HG03457 (cell line): ENCODE results near the gene CHRNB1.

ENCODE experiments used
- ATAC-seq: cut with Tn5 transposase; IDR thresholded peaks from one replicate; pipeline ENCODE4 v1.9.1; 2021; ENCODE audit warnings: moderate number of reproducible peaks; ENCODE audit not compliant: unreplicated experiment

Gene CHRNB1

DNA sequence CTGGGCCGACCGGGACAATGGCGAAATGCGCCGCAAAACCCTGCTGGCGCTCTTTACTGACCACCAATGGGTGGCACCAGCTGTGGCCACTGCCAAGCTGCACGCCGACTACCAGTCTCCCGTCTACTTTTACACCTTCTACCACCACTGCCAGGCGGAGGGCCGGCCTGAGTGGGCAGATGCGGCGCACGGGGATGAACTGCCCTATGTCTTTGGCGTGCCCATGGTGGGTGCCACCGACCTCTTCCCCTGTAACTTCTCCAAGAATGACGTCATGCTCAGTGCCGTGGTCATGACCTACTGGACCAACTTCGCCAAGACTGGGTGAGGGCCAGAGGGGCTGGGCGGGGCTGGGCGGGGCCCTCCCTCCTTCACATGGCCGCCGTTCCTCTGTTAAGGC lies 29.1 kb upstream of the CHRNB1 start:
- ATAC-seq: no peak

DNA sequence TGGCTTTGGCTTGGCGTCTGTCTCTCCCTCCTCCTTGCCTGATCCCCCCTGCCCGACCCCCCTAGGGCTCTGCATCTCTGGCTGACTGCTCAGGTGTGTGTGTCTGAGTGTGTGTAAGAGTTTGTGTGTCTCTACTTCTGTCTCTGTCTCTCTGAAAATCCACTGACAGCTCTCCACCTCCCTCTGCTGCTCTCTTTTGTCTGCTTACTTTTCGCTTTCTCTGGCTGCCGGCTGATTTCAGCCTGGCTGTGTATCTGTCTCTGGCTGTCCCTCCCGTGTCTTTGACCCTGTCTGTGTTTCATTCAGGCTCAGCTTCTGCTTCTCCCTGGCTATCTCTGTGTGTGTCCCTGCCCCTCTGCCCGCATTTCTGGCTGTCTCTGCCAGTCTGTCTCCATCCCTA lies 28.5 kb upstream of the CHRNB1 start:
- no peak for ATAC-seq

DNA sequence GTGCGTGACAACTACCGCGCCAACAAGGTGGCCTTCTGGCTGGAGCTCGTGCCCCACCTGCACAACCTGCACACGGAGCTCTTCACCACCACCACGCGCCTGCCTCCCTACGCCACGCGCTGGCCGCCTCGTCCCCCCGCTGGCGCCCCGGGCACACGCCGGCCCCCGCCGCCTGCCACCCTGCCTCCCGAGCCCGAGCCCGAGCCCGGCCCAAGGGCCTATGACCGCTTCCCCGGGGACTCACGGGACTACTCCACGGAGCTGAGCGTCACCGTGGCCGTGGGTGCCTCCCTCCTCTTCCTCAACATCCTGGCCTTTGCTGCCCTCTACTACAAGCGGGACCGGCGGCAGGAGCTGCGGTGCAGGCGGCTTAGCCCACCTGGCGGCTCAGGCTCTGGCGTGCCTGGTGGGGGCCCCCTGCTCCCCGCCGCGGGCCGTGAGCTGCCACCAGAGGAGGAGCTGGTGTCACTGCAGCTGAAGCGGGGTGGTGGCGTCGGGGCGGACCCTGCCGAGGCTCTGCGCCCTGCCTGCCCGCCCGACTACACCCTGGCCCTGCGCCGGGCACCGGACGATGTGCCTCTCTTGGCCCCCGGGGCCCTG lies 27.7 kb upstream of the CHRNB1 start:
- ATAC-seq: no peak

DNA sequence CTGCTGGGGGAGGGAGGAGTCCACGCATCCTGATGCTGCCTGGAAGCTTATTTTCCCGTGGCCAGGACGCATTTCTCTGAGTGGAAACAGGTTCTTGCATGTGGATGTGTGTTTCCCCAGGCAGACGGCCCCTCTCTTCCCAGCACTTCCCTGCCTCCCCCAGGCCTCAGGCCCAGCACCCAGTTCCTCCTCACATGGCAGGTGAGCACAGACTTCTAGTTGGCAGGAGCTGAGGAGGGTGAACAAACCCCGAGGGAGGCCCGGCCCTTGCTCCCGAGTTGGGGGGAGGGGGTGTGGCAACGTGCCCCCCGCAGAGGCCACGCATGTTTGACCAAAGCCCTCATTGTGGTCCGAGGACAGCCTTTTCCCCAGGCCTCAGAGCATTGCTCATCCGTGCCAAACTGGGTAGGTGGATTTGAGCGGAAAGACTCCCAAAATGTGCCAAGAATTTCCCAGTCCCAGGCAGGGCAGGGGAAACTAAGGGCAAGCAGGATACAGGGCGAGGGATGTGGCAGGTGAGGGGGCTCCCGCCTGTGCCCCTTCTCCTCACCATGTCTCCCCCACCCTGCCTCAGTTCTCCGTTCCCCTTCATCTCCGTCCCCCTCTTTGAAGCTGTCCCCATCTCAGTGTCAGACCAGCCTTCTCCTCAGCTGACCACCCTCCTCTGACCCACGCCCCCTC lies 26.2 kb upstream of the CHRNB1 start:
- ATAC-seq: no peak

DNA sequence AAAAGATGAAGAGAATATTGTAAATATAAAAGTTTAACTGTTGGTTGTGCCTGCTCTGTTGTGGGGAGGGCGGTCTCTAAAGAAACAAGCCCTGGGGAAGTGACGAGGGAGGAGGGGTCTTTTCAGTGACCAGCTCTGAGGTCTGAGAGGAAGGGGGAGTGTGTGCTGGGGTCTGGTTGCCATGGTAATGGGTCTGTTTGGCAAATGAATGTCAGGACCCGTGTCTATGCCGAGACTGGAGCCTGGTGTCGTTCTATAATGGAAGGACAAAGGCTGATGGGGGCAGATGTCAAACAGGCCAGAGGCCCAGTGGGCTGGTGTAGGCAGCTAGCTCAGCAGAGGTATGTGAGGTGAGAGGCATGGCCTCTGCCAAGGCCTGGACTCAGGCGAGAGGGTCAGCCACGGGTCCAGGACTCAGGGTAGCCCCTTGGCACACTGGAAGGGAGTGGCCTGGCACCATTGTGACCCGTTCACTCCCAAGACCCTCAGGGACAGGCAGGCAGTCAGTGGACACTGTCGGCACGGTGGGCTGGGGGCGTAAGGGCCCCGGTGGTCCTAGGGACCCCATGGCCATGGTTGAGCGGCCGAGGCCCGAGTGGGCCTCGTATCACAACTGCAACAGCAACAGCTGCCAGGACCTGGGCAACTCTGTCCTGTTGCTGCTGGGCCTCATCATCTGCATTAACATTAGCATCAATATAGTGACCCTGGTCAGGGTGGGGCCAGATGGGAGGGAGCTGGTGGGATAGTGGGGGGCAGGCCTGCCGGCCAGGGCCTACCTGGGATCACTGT lies 24.8 kb upstream of the CHRNB1 start, which contains the start of gene SPEM1:
Gene SPEM1, plus strand, starts transcription at position 506 of the 792 bp plus-strand sequence. Its CDS starts 61 bp downstream, at position 567.
- no peak for ATAC-seq

DNA sequence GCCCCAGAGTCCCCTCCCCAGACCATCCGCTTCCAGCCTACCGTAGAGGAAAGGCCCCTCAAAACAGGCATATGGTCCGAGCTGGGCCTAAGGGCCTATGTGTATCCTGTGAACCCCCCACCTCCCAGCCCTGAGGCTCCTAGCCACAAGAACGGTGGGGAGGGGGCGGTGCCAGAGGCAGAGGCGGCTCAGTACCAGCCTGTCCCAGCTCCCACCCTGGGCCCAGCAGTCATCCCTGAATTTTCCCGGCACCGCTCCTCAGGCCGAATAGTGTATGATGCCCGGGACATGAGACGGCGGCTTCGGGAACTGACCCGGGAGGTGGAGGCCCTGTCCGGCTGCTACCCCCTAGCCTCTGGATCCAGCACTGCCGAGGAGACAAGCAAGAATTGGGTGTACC lies 23.7 kb upstream of the CHRNB1 start:
- ATAC-seq: no peak

DNA sequence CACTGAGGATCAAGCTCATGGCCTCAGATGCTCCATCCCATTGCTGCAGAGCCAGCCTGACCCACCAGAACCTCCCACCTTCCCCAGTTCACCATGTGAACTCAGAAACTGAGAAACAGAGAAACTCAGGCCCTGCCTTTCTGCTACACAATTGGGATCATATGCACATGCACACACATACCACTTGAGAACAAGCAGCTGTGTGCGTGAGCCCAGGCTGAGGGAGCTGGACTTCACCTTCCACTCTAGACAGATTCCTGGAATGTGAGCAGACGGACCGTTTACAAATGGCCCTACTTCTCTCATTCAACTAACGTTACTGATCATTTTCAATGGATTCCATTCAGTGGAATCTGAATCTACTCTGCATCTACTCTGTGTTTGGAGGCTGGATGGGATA lies 21.2 kb upstream of the CHRNB1 start:
- no peak for ATAC-seq

DNA sequence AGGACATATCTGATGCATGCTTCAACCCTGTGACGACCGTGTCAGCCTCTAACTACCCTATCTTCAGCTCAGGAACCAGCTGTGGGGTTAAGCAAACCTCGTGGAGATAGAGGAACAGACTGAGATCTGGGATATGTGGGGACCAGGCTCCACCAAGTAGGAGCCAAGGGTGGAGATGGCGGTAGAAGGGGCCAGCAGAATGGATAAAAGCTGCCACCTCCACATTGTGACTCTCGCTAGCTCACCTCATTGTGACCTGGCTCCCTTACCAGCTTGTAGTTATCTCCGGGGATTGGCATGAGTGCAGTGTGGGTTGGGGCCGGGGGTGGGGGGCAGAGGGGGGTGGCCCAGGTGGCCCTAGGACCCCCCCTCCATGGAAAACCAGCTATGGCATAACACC lies 19.5 kb upstream of the CHRNB1 start, which contains the start of gene SPEM2:
Gene SPEM2, plus strand, starts transcription at position 301 of the 400 bp plus-strand sequence. Its CDS starts 73 bp downstream, at position 374.
- no peak for ATAC-seq

DNA sequence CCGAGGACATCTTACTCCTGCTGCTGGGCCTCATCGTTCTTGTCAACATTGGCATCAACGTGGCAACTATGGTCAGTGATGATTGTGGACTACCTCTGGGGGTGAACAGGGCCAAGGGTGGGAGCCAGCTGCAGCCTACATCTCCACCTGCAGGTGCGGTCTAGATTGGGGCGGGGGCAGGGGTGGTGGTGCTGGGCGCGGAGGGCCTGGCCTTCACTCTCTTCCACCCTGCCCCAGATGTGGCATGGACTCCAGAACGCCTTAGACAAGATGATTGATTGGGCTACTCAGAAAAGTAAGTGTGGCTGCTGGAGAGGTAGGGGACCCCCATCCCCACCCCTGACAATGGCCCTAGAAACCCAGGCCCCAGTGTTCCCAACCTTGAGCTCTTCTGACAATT lies 19.1 kb upstream of the CHRNB1 start:
- ATAC-seq: no peak

DNA sequence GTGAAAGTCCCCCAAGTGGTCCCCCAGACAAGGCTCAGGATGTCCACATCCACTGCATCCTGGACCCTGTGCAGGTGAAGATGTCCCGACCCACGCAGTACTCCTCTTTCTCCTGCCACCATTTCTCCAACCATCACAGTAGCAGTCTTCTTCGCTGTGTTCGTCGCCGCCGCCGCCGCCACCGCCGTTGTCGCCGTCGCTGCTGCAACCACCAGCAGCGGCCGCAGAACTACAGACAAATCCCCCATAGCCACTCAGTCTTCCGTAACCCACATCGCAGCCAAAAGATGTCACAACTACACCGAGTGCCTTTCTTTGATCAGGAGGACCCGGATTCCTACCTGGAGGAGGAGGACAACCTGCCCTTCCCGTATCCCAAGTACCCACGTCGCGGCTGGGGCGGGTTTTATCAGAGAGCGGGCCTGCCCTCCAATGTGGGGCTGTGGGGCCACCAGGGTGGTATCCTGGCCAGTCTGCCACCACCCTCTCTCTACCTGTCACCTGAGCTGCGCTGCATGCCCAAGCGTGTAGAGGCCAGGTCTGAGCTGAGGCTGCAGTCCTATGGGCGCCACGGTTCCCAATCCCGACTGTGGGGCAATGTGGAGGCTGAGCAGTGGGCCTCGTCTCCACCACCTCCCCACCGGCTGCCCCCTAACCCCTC lies 18.5 kb upstream of the CHRNB1 start:
- no peak for ATAC-seq

DNA sequence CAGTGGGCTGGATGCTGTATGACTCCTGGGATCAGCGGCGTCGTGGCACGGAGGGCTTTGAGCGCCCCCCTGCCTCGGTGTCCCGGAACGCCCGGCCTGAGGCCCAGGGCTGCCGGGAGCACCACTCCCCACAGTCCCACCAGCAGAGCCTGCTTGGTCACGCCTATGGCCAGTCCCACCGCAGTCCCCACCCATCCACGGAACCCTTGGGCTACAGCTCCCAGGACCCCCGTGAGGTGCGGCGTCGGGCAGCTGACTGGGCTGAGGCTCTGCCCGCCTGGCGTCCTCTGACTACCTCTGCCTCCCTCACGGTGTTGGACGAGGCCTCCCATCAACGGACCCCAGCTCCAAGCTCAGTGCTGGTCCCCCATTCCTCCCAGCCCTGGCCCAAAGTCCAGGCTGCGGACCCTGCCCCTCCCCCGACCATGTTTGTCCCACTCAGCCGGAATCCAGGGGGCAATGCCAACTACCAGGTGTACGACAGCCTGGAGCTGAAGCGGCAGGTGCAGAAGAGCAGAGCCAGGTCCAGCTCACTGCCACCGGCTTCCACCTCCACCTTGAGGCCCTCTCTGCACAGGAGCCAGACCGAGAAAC lies 17.9 kb upstream of the CHRNB1 start:
- ATAC-seq: no peak

DNA sequence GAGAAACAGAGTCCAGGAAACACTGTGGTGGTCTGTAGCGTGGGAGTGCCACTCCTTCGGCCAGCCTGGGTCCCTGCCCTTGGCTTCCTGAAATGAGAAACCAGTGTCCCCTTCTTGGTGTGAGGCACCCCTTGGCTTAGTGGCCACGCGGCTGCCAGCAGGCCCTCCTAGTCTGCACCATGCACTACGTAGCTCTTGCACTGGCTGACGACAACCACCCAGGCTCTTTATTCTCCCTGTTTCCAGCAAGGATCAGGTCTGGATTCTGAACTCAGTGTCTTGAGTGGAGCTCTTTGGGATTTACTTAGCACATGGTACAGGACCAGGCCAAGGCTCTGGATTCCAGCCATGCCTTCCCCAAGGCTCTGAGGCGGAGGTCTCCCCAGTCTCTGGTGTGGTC lies 17.3 kb upstream of the CHRNB1 start:
- ATAC-seq: no peak

DNA sequence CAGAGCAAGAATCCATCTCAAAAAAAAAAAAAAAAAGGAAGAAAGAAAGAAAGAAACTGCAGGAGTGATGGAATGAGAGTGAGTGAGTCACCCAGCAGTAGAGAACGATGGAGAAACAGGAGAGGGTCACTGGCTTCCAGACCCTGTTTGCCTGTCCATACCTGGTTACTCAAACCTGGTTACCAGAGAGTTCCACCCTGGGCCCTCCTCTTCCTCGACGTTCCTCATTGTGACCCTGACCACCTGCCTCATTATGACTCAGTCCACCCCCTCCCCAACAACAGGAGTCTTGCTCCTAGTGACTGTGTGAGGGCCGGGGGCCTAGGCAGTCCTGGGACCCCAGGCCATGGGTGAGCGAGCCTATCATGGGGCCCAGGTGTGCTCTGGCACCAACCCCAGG lies 16.3 kb upstream of the CHRNB1 start, which contains the start of gene SPEM3:
Gene SPEM3, plus strand, starts transcription at position 301 of the 400 bp plus-strand sequence. Its CDS starts 46 bp downstream, at position 347.
- ATAC-seq: no peak

DNA sequence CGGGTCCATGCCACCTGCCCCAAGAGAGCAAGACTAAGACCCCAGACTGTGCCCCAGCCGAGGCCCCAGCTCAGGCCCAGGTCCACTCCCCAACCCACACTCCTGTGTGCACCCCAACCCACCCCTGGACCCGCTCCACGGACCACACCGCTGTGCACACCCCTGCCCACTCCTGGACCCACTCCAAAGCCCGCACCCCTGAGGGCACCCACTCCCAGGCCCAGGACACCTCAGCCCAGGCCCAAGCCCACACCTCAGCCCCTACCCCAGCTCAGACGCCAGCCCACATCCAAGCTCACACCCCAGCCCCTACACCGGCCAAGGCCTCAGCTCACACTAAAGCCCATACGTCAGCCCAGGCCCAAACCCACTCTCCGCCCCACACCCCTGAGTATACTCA lies 15.1 kb upstream of the CHRNB1 start:
- no peak for ATAC-seq

DNA sequence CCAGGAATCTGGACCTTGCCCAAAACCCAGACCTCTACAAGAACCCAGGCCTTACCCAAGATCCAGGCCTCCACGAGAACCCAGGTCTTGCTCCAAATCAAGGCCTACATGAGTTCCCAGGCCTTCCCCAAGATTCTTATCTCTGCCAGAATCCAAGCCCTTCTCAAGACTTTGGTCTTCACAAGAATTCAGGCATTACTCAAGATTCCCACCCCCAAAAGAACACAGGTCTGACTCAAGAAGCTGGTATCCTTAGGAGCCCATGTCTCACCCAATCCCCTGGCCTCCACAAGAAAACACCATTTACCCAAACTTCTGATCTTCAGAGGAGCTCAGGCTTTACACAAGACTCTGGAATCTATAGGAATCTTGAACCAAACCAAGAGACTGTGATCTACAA lies 13.6 kb upstream of the CHRNB1 start:
- ATAC-seq: no peak

DNA sequence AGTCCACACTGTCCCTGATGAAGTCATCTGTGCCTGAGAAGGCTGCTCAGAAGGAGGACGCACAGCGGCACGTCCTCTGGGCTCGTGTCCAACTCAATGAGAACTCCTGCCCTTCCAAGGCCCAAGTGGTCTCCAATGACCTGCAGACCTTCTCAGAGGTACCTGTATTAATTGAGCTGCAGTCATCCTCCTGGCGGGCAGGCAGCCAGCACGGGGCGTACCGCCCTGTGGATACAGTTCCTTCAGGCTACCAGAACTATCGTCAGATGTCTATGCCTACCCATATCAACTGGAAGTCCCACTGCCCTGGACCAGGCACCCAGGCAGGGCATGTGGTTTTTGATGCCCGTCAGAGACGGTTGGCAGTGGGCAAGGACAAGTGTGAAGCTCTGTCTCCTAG lies 12.6 kb upstream of the CHRNB1 start:
- ATAC-seq: no peak

DNA sequence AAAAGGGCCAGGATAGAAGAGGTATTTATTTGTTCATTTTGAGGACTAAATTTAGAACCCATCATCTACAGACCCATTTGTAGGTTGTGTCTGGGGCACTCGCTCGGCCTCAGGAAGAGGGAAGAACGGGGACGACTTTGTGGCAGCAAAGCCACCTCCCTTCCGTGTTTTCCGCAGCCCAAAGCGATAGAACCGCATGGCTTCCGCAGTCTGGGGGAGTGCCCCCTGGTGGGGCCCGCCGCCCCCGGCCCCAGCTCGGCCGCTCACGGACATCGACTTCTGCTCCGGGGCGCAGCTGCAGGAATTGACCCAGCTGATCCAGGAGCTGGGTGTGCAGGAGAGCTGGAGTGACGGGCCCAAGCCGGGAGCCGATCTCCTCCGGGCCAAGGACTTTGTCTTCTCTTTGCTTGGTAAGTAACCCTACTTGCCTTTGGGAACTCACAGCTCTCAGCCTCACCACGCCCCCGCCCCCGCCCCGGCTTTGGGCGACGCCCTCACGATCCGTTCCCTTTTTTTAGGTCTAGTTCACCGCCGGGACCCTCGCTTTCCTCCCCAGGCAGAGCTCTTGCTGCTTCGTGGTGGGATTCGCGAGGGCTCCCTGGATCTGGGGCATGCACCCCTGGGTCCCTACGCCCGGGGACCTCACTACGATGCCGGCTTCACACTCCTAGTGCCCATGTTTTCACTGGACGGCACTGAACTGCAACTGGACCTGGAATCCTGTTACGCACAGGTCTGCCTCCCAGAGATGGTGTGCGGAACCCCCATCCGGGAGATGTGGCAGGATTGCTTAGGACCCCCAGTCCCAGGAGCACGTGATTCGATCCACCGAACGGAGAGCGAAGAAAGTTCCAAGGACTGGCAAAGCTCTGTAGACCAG lies 8.9 kb upstream of the CHRNB1 start:
- ATAC-seq: peak; percentile 4

DNA sequence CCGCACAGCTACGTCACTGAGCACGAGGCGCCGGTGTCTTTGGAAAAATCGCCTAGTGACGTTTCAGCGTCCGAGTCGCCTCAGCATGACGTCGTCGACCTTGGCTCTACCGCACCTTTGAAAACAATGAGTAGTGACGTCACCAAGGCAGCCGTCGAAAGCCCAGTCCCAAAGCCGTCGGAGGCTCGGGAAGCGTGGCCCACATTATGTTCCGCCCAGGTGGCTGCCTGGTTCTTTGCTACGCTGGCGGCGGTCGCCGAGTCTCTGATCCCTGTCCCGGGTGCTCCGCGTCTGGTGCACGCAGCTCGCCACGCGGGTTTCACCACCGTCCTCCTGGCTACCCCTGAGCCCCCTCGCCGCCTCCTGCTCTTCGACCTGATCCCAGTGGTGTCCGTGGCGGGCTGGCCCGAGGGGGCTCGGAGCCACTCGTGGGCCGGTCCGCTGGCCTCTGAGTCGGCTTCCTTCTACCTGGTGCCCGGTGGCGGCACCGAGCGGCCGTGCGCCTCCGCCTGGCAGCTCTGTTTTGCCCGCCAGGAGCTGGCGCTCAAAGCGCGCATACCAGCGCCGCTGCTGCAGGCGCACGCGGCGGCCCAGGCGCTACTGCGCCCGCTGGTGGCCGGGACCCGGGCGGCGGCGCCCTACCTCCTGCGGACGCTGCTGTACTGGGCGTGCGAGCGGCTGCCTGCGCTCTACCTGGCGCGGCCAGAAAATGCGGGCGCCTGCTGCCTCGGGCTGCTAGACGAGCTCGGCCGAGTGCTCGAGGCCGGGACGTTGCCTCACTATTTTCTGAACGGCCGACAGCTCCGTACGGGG lies 8.1 kb upstream of the CHRNB1 start:
- no peak for ATAC-seq

DNA sequence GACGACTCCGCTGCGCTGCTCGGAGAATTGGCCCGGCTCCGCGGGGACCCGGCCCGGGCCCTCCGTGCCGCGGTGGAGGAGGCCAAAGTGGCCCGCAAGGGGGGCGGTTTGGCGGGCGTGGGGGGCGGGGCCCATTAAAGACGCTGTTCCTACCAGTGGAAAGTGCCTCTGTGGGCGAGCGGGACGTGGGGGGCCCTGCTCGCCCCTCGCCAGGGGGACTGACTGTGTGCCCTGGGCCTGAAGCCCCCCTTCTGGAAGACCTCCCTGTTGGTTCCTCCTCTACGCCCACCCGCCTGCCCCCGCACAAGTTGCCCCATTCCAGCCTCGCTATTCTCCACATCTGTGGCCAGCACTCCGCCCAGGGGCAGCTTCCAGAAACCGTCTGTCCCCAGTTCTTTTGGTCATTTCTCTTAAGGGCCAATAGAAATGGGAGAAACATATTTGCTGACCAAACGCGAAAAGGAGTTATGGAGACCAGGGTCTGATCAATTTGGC lies 7.4 kb upstream of the CHRNB1 start:
- no peak for ATAC-seq
